IPS-15b (cell line): ENCODE results near the gene RNU1-4.
"Not testable (repeated sequence)": the region's sequence is repeated elsewhere in the genome, so short reads cannot be mapped to it uniquely, and the experiment has no call there.

Experiments used
- H3K27me3 ChIP-seq: one replicate; pipeline ENCODE4 v1.6.1; 2013; ENCODE audit warnings: low read length; ENCODE audit not compliant: control insufficient read depth, insufficient read depth
- H3K36me3 ChIP-seq: one replicate; pipeline ENCODE4 v1.6.1; 2013; ENCODE audit warnings: low read length; ENCODE audit not compliant: control insufficient read depth, insufficient read depth
- H3K4me1 ChIP-seq: one replicate; pipeline ENCODE4 v1.6.1; 2013; ENCODE audit warnings: mild to moderate bottlenecking, low read length; ENCODE audit not compliant: control insufficient read depth, insufficient read depth
- H3K4me3 ChIP-seq: one replicate; pipeline ENCODE4 v1.5.1; 2013; ENCODE audit warnings: low read depth, low read length
- H3K9ac ChIP-seq: one replicate; pipeline ENCODE4 v1.6.1; 2013; ENCODE audit warnings: low read depth, mild to moderate bottlenecking, low read length
- H3K9me3 ChIP-seq: one replicate; pipeline ENCODE4 v1.6.1; 2013; ENCODE audit warnings: mild to moderate bottlenecking, low read length; ENCODE audit not compliant: control insufficient read depth, insufficient read depth

RNU1-4 gene

DNA sequence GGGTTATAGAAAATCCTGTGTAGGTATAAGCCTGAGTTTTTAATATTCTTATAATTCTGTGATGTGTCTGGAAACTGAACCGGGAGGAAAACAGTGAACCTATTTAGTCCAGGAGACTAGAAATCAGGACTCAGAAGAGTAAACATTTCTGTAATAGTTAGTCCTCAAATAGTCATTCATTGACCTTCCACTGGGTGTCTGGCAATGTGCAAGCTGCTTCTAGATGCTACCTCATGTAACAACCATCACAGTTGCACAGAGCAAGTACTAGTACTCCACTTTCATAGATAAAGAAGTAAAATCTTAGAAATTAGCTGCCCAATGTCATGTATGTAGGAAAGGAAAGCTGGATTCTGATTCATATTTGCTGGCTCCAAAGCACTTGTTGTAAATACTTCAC lies 15.1 kb downstream of the RNU1-4 start:
- not testable (repeated sequence) for H3K4me1 ChIP-seq, H3K9ac ChIP-seq, H3K4me3 ChIP-seq, H3K9me3 ChIP-seq, H3K27me3 ChIP-seq, H3K36me3 ChIP-seq

DNA sequence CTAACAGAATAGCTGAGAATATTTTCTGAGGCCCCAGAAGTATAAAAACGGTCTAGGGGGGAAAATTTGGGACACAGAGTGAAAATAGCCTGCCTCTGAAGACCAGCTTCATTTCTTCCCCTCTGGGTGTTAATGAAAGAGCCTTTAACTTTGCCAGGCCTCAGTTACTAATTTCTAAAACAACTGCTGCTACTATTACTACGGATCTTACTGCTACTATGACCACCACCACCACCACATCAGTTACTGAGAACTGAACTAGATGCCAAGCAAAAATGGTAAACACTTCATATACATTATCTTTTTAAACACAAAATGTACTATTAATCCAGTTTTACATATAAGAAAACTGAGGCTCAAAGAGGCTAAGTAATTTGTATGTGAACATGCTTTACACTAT lies 15.6 kb downstream of the RNU1-4 start:
- H3K27me3 ChIP-seq, H3K4me1 ChIP-seq, H3K9ac ChIP-seq, H3K9me3 ChIP-seq, H3K36me3 ChIP-seq, H3K4me3 ChIP-seq: not testable (repeated sequence)

DNA sequence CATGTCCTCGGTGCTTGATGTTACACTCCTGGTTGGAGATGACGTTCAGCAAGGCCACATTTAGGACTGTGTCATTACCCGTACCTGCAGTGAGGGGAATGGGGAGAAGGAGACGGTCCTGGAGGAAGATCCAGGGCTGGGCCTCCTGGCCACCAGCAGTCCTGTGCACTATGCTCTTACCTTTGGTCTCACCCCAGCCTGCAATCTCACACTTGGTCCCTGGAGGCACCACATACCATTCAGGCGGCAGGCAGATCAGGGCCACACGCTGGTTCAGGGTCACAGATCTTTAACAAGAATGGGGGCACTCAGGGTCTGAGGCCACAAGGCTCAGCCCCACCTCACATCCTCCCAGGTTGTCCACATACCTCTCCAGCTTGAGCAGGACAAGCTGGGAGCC lies 17.3 kb downstream of the RNU1-4 start:
- H3K9me3 ChIP-seq, H3K4me3 ChIP-seq, H3K36me3 ChIP-seq, H3K9ac ChIP-seq, H3K27me3 ChIP-seq, H3K4me1 ChIP-seq: not testable (repeated sequence)

DNA sequence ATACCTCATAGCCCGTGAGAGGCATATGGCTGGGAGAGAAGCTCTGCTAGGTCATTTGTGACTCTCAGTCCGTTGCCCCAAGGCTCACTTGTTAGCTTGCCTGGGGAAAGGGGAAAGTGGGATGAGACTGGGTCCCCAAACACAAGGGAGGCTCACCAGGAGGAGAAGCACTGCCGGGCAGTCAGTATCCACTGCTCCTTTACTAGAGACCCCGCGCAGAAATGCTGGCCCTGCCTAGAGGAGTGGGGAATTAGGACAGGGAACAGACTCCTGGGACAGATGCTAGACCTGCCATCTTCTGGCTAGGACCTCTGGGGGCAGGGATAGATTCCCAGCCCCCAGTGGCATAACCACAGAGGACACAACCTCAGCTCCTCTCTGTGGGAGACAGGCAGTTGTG lies 17.7 kb downstream of the RNU1-4 start:
- H3K27me3 ChIP-seq, H3K9me3 ChIP-seq, H3K4me1 ChIP-seq, H3K4me3 ChIP-seq, H3K9ac ChIP-seq, H3K36me3 ChIP-seq: not testable (repeated sequence)

DNA sequence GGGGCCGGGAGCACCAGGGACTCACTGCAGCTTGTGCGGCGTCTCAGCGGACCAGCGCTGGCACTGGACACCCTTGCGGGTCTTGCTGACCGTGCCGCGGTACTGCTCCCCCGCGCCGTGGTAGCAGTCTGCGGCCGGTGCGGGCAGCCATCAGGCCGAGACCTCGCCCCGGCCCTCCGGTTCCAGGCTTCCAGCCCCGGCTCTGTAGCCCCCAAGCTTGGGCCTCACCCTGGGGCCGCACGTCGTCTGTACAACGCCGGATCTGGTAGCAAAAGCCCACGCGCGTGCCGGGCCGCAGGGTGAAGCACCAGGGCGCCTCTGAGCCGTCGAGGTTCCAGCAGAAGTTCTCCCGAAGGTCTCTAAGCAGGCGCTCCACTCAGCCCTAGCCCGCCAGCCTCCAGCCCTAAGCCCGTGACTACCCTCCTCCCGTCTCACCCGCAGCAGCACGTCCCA lies 18.8 kb downstream of the RNU1-4 start:
- H3K4me1 ChIP-seq, H3K9ac ChIP-seq, H3K36me3 ChIP-seq, H3K27me3 ChIP-seq, H3K9me3 ChIP-seq: not testable (repeated sequence)
- peak overlapping the region; percentile 13 for H3K4me3 ChIP-seq

DNA sequence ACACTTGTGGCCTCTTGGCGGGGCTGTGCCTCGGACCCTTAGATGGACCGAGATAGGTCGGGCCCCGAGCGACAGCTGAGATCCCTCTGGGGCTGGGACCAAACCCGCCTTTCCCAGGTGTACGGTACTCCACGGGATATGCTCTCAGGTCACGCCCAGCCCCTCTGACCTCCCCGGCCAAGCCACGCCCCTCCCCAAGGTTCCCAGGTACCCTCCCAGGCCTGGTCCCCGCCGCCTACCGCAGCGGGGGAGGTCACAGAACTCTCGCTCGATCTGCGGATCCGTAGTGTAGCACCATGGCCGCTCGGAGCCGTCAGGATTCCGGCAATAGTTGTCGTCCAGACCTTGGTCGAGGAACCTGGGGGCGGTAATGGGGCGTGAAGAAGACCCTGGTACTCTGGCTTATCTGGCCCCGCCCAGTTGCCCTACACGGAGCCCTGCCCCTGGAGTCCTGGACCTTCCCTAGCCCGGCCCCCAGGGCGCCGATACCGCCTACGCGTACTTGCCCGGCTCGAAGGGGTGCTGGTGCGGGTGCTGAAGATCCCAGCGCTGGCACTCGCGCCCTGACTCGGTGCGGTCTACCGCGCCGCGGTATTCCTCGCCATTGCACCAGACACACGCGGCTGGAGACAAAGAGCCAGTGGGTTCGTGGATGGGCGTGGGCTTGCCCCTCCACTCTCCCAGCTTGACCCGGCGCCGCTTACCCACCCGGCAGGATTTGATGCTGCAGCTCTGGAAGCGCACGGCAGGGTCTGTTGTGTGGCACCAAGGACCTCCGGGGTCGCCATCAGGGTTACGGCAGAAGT lies 19.5 kb downstream of the RNU1-4 start:
- H3K4me3 ChIP-seq: peak overlapping the region; percentile 26
- not testable (repeated sequence) for H3K9me3 ChIP-seq, H3K36me3 ChIP-seq, H3K4me1 ChIP-seq, H3K9ac ChIP-seq, H3K27me3 ChIP-seq

DNA sequence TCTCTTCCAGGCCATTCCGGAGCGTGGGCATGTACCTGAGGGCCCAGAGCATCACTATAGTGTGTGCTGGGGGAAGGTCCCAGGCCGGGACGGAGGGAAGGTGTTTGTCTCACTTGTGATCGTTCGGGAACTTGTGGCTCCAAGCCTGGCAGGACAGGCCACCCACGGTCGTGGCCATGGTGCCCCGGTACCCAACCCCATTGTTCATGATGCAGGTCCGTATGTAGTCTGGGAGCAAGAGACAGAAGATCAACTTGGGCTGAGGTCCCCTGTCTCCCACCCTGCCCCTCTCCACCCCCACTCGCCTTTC lies 20.1 kb downstream of the RNU1-4 start:
- H3K9ac ChIP-seq, H3K4me1 ChIP-seq, H3K9me3 ChIP-seq, H3K36me3 ChIP-seq: not testable (repeated sequence)
- Histone ChIP-seq H3K27me3 (peaks cover 13% of the 10 kb centered on the region), H3K4me3 (peak overlapping the region; percentile 26)

DNA sequence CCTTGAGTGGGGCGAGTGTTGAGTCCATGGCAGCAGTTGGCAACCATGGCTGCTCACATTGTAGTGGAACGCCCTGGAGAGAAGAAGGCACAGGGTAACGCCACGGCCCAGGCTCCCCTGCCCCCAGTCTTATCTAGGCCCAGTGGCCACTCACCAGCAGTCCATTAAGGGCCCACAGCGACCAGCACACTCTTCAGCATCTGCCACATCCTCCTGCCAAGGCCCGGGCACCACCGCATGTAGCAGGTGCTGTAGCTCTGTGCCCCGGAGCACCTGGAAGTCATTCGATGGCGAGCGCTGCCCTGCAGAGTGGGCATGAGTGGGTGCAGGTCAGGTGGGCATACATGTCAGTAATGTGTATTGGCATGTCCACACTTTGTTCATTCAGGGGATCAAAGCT lies 20.5 kb downstream of the RNU1-4 start:
- H3K9me3 ChIP-seq, H3K36me3 ChIP-seq, H3K4me3 ChIP-seq, H3K4me1 ChIP-seq, H3K9ac ChIP-seq: not testable (repeated sequence)
- peaks cover 13% of the 10 kb centered on the region for H3K27me3 ChIP-seq

DNA sequence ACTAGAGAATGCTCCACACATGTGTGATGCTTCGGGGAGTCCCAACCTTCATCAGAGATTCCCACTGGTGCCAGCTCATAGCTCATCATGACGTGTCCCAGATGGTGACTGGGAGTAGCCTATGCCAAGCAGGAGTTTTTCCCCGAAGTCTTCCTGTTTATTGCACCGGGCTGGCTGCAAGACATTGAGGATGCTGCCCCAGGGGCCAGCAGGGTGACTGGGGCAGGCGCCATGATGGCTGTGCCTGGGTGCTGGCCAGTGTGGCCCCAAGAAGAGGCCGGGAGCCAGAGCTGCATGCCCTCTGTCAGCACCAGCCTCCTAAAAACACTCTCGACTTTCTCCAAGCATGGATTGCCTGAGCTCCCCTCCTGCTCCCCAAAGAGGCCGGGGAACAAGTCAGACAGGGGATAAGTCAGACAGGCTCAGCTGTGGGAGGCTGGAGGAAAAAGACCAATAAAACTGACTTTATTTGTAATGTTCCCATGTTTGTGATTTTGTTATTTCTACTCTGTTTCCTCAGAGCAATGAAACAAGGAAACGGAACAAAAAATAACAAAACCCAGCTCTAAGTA lies 24.0 kb downstream of the RNU1-4 start:
- peaks cover 17% of the 10 kb centered on the region for H3K27me3 ChIP-seq
- not testable (repeated sequence) for H3K9me3 ChIP-seq, H3K4me1 ChIP-seq, H3K36me3 ChIP-seq, H3K4me3 ChIP-seq, H3K9ac ChIP-seq

DNA sequence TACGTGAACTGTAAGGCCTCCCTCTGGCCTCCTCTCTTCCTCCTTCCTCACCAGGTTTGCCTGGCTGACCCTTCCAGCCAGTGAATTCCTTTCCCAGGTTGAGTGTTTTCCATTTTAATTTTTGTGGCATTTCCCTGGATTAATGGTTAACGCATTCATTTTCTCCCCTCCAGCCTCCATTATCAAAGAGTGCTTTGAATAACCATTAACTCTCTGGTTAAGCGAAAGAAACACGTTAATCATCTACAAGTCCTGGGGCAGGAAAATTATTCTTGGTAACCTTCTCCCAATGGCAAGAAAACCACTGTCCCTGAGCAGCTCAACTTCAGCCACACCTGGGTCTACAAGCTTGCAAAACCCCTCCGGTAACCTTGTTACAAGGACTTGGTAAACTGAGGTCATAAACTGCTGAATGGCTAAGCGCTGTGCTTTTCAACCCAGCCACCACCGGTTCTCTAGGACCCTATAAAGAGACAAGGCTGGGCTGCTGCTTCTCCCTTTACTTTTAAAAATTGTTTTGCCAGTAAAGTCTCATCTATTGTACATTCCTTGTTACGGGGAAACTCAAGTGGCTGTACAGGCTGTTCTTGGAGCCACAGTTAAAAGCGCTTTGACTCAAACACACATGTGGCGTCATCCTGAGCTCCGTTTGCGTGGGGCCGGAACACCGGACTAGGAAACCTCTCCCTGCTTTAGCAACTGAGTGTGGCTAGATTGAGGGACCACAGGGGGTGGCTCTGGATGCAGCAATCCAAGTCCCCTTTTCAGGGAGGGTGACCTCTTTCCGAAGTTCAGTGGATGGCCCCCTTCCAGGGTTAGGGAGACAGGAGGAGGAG lies 24.7 kb downstream of the RNU1-4 start:
- not testable (repeated sequence) for H3K9ac ChIP-seq, H3K4me1 ChIP-seq, H3K9me3 ChIP-seq, H3K4me3 ChIP-seq, H3K36me3 ChIP-seq
- H3K27me3 ChIP-seq: peaks cover 17% of the 10 kb centered on the region

DNA sequence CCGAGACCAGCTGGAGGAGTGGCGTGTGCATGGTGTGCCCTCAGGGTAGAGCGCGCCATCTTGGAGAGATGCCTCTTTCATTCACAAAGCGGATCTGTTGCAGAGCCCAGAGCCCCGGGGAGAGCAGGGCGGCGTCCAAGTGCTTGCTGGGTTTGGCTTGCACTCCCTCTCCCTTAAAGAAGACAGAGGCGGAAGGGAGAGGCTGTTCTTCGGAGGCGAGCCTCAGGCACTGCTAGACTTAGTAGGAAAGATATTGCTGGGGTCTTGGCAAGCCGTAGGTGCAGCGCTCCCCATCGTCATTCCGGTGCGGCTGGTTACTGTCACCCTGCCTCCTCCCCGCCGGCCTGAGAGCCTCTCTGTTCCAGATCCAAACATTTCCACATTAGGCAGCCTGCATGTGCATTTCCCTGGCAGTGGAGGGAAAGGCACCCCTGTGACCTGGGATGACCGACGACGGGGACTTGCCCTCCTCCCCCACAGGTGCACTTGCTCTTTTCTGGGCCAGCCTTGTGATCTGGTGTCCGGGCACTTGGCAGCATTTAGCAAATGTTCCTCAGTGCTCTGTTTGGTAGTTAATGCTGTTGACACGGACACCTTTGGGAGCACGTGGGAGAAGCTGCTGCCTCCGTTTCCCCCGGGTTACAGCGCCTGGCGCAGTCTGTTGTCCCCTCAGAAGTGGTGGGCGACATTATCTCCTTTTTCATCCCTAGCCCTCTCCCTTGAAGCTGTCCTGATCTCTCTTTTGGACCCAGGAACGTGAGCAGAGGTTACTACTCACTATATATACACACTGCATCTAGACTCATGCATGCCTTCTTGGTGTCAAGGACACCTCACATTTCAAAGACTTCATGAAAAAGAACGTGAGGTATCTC lies 25.7 kb downstream of the RNU1-4 start:
- not testable (repeated sequence) for H3K36me3 ChIP-seq, H3K4me1 ChIP-seq, H3K9me3 ChIP-seq, H3K4me3 ChIP-seq, H3K9ac ChIP-seq
- peaks cover 17% of the 10 kb centered on the region for H3K27me3 ChIP-seq
